Neutrophil (primary cell): ENCODE measurements around the gene SCGB1D4.

Experiments used
- H3K27ac ChIP-seq: fragments of 200-600 bp; sonication (generic); 2 replicates; pipeline ENCODE4 v1.5.1; 2016; ENCODE audit warnings: mild to moderate bottlenecking, moderate library complexity
- H3K27me3 ChIP-seq: fragments of 200-600 bp; sonication (generic); 2 replicates; pipeline ENCODE4 v1.6.0; 2016; ENCODE audit warnings: mild to moderate bottlenecking
- H3K36me3 ChIP-seq: fragments of 200-600 bp; sonication (generic); 2 replicates; pipeline ENCODE4 v1.5.1; 2017
- H3K4me1 ChIP-seq, 2 experiments: fragments of 200-600 bp in 1 of 2; sonication (generic) in 1 of 2; 1 replicate in 1 of 2; 2 replicates in 1 of 2; pipeline versions ENCODE4 v1.5.1 to v1.6.1; 2013 to 2016; ENCODE audit warnings: low read depth in 1 of 2, low read length in 1 of 2, mild to moderate bottlenecking in 1 of 2, moderate library complexity in 1 of 2; ENCODE audit not compliant: control insufficient read depth in 1 of 2, insufficient read depth in 1 of 2
- H3K4me3 ChIP-seq, 2 experiments: fragments of 200-600 bp in 1 of 2; sonication (generic) in 1 of 2; 1 replicate in 1 of 2; 2 replicates in 1 of 2; pipeline ENCODE4 v1.5.1; 2013 to 2016; ENCODE audit warnings: low read depth in 1 of 2, low read length in 1 of 2, mild to moderate bottlenecking in 1 of 2, moderate library complexity in 1 of 2
- H3K9me3 ChIP-seq: fragments of 200-600 bp; sonication (generic); 2 replicates; pipeline ENCODE4 v1.5.1; 2016
- CTCF ChIP-seq: fragments of 200-600 bp; sonication (generic); IDR thresholded peaks from 2 replicates; pipeline ENCODE4 v1.5.1; 2016; ENCODE audit warnings: antibody characterized with exemption

SCGB1D4 gene

GRCh38 chr11:62324731-62325556 is 26.1 kb upstream of the SCGB1D4 start:
- Histone ChIP-seq H3K27ac (peak overlapping the region; percentile 46), H3K36me3 (no peaks in the 10 kb centered on the region), H3K9me3 (no peaks in the 10 kb centered on the region), H3K27me3 (no peaks in the 10 kb centered on the region), H3K4me3 (no peak overlapping the region), H3K4me1 (peaks cover 11 to 16% of the 10 kb centered on the region in 2 experiments)
- peak; percentile 80 for TF ChIP-seq CTCF

GRCh38 chr11:62322524-62322923 is 23.6 kb upstream of the SCGB1D4 start:
- Histone ChIP-seq H3K27me3 (no peaks in the 10 kb centered on the region), H3K4me3 (no peak overlapping the region), H3K36me3 (no peaks in the 10 kb centered on the region), H3K9me3 (no peaks in the 10 kb centered on the region), H3K4me1 (peaks cover 11 to 12% of the 10 kb centered on the region in 2 experiments), H3K27ac (no peak overlapping the region)
- TF ChIP-seq CTCF = no peak

- Histone ChIP-seq H3K9me3 (no peaks in the 10 kb centered on the region), H3K4me3 (no peak overlapping the region), H3K27me3 (peaks cover 14% of the 10 kb centered on the region), H3K4me1 (peaks cover 6 to 7% of the 10 kb centered on the region in 2 experiments), H3K36me3 (no peaks in the 10 kb centered on the region), H3K27ac (no peak overlapping the region)
- TF ChIP-seq CTCF = no peak
These were observed 16.6 kb upstream of the SCGB1D4 start for GRCh38 chr11:62315431-62315830.

- H3K27ac ChIP-seq = no peak overlapping the region
- H3K4me3 ChIP-seq = no peak overlapping the region
- no peak for TF ChIP-seq CTCF
- H3K9me3 ChIP-seq = no peaks in the 10 kb centered on the region
- H3K4me1 ChIP-seq = peaks cover 6 to 10% of the 10 kb centered on the region in 2 experiments
- peaks cover 57% of the 10 kb centered on the region for H3K27me3 ChIP-seq
- no peaks in the 10 kb centered on the region for H3K36me3 ChIP-seq
These were observed 11.1 kb upstream of the SCGB1D4 start for GRCh38 chr11:62309991-62310390.

GRCh38 chr11:62307950-62308349 is 9.1 kb upstream of the SCGB1D4 start:
- no peak overlapping the region for H3K27ac ChIP-seq
- peaks cover 73% of the 10 kb centered on the region for H3K27me3 ChIP-seq
- H3K4me3 ChIP-seq = no peak overlapping the region
- peaks cover 6 to 10% of the 10 kb centered on the region in 2 experiments for H3K4me1 ChIP-seq
- H3K36me3 ChIP-seq = no peaks in the 10 kb centered on the region
- H3K9me3 ChIP-seq = no peaks in the 10 kb centered on the region
- no peak for TF ChIP-seq CTCF
